GM12878 (cell line): ENCODE data around the gene PLXNC1.

ENCODE experiments used
- BHLHE40 ChIP-seq, 2 experiments: fragments of 450-650 bp in 1 of 2; IDR thresholded peaks; 2 replicates each; pipeline ENCODE4 v1.6.1; 2011 to 2017; ENCODE audit warnings: low read depth in 2 of 2, borderline replicate concordance in 1 of 2, improper control_type of control experiment in 1 of 2, low read length in 1 of 2, mild to moderate bottlenecking in 1 of 2
- FOS ChIP-seq: IDR thresholded peaks from 3 replicates; pipeline ENCODE4 v1.6.1; 2011; ENCODE audit warnings: borderline replicate concordance; ENCODE audit not compliant: insufficient read length; ENCODE audit errors: extremely low read depth
- KLF5 ChIP-seq: fragments of 450-650 bp; IDR thresholded peaks from 2 replicates; pipeline ENCODE4 v1.6.1; 2014; ENCODE audit warnings: mild to moderate bottlenecking; ENCODE audit not compliant: partially characterized antibody
- RAD21 ChIP-seq: IDR thresholded peaks from 2 replicates; pipeline ENCODE4 v1.6.1; 2011; ENCODE audit warnings: mild to moderate bottlenecking, low read depth, low read length, moderate library complexity; ENCODE audit not compliant: insufficient read depth
- SUZ12 ChIP-seq: fragments of 200-600 bp; sonication (generic); IDR thresholded peaks from one replicate; pipeline ENCODE4 v1.6.1; 2018; ENCODE audit warnings: antibody characterized with exemption, mild to moderate bottlenecking; ENCODE audit not compliant: unreplicated experiment
- ZNF24 ChIP-seq: fragments of 450-650 bp; IDR thresholded peaks from 2 replicates; pipeline ENCODE4 v1.6.1; 2017; ENCODE audit warnings: antibody characterized with exemption, mild to moderate bottlenecking
- TF ChIP-seq, protein P1 (sequence below): fragments of 450-650 bp; IDR thresholded peaks from 2 replicates; pipeline ENCODE4 v1.6.1; 2016; ENCODE audit warnings: mild to moderate bottlenecking, moderate library complexity, borderline replicate concordance
- TF ChIP-seq, protein P2 (sequence below), 3 experiments: IDR thresholded peaks in 2 of 3; conservative IDR thresholded peaks in 1 of 3; 2 replicates each; pipeline ENCODE4 v1.5.1; 2011; ENCODE audit warnings: low read depth in 3 of 3, low read length in 3 of 3, mild to moderate bottlenecking in 3 of 3, control low read depth in 2 of 3, moderate library complexity in 2 of 3, inconsistent platforms in 1 of 3, mixed read lengths in 1 of 3; ENCODE audit not compliant: control insufficient read depth in 2 of 3, insufficient read depth in 1 of 3; ENCODE audit errors: extremely low read depth in 1 of 3
- TF ChIP-seq, protein P3 (sequence below): fragments of 450-650 bp; IDR thresholded peaks from 2 replicates; pipeline ENCODE4 v1.6.1; 2017; ENCODE audit warnings: antibody characterized with exemption, mild to moderate bottlenecking, moderate library complexity

DNA sequence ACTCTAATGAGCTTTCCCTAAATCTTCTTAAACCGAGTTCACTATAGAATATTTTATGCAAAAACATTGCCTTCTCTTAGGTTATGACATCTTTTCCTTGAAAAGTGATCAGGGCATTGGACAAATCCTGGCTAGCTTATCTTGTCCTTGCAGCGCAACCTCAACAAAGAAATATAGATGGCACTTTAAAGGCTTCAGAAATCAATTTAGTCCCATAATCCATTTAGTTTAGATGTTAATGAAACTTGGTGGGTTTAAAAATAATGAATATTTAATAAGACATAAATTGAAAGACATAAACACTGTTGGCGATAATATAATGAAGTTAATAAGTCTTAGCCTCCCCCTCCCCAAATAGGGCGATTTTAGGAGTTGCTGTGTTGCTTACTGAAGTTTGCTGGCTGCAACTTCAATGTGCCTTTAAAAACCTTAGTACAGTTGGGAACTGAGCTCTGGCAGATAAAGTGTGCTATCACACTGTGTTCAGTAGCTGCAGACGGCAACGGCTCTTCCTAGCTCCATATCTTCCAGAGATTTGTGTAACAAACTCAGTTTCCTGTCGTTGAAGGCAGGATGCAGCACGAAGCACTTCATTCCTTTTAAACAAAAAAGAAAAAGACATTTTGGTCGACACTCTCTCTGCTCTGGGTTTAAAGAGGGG, 19.5 kb downstream of the PLXNC1 start:
- no peak for TF ChIP-seq BHLHE40 (IDR thresholded peaks at IDR 0.05; ENCODE audit: borderline replicate concordance in 1 of 2, low read depth in 2 of 2, low read length in 1 of 2)
- TF ChIP-seq RAD21: no peak
- TF ChIP-seq, protein P1, sequence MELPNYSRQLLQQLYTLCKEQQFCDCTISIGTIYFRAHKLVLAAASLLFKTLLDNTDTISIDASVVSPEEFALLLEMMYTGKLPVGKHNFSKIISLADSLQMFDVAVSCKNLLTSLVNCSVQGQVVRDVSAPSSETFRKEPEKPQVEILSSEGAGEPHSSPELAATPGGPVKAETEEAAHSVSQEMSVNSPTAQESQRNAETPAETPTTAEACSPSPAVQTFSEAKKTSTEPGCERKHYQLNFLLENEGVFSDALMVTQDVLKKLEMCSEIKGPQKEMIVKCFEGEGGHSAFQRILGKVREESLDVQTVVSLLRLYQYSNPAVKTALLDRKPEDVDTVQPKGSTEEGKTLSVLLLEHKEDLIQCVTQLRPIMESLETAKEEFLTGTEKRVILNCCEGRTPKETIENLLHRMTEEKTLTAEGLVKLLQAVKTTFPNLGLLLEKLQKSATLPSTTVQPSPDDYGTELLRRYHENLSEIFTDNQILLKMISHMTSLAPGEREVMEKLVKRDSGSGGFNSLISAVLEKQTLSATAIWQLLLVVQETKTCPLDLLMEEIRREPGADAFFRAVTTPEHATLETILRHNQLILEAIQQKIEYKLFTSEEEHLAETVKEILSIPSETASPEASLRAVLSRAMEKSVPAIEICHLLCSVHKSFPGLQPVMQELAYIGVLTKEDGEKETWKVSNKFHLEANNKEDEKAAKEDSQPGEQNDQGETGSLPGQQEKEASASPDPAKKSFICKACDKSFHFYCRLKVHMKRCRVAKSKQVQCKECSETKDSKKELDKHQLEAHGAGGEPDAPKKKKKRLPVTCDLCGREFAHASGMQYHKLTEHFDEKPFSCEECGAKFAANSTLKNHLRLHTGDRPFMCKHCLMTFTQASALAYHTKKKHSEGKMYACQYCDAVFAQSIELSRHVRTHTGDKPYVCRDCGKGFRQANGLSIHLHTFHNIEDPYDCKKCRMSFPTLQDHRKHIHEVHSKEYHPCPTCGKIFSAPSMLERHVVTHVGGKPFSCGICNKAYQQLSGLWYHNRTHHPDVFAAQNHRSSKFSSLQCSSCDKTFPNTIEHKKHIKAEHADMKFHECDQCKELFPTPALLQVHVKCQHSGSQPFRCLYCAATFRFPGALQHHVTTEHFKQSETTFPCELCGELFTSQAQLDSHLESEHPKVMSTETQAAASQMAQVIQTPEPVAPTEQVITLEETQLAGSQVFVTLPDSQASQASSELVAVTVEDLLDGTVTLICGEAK: no peak
- TF ChIP-seq ZNF24: no peak
- no peak for TF ChIP-seq FOS
- no peak for TF ChIP-seq KLF5
- TF ChIP-seq, protein P2, sequence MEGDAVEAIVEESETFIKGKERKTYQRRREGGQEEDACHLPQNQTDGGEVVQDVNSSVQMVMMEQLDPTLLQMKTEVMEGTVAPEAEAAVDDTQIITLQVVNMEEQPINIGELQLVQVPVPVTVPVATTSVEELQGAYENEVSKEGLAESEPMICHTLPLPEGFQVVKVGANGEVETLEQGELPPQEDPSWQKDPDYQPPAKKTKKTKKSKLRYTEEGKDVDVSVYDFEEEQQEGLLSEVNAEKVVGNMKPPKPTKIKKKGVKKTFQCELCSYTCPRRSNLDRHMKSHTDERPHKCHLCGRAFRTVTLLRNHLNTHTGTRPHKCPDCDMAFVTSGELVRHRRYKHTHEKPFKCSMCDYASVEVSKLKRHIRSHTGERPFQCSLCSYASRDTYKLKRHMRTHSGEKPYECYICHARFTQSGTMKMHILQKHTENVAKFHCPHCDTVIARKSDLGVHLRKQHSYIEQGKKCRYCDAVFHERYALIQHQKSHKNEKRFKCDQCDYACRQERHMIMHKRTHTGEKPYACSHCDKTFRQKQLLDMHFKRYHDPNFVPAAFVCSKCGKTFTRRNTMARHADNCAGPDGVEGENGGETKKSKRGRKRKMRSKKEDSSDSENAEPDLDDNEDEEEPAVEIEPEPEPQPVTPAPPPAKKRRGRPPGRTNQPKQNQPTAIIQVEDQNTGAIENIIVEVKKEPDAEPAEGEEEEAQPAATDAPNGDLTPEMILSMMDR (IDR thresholded peaks at IDR 0.05 in 2 of 3, conservative IDR thresholded peaks at IDR 0.05 in 1 of 3; ENCODE audit: control insufficient read depth in 2 of 3, extremely low read depth in 1 of 3, insufficient read depth in 1 of 3, low read depth in 3 of 3, low read length in 3 of 3): no peak
- TF ChIP-seq, protein P3, sequence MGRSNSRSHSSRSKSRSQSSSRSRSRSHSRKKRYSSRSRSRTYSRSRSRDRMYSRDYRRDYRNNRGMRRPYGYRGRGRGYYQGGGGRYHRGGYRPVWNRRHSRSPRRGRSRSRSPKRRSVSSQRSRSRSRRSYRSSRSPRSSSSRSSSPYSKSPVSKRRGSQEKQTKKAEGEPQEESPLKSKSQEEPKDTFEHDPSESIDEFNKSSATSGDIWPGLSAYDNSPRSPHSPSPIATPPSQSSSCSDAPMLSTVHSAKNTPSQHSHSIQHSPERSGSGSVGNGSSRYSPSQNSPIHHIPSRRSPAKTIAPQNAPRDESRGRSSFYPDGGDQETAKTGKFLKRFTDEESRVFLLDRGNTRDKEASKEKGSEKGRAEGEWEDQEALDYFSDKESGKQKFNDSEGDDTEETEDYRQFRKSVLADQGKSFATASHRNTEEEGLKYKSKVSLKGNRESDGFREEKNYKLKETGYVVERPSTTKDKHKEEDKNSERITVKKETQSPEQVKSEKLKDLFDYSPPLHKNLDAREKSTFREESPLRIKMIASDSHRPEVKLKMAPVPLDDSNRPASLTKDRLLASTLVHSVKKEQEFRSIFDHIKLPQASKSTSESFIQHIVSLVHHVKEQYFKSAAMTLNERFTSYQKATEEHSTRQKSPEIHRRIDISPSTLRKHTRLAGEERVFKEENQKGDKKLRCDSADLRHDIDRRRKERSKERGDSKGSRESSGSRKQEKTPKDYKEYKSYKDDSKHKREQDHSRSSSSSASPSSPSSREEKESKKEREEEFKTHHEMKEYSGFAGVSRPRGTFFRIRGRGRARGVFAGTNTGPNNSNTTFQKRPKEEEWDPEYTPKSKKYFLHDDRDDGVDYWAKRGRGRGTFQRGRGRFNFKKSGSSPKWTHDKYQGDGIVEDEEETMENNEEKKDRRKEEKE: no peak
- no peak for TF ChIP-seq SUZ12
